Activated CD4-positive, alpha-beta T cell treated with anti-CD3 and anti-CD28 coated beads, Interleukin-2, Interleukin-4, amounts not matched to agents 100 ng/mL and 50 ng/mL, durations not matched to agents 16 hours and 8 hours (primary cell): ENCODE data around the gene SPATA2.
"Not testable (repeated sequence)": the region's sequence is repeated elsewhere in the genome, so short reads cannot be mapped to it uniquely, and the experiment has no call there.

Source experiments
- DNase-seq: peaks from one replicate; pipeline ENCODE4 v3.0.0-alpha.2; 2020; ENCODE audit warnings: low spot score

The SPATA2 gene

GRCh38 chr20:49885558-49886332 is 29.6 kb downstream of the SPATA2 start:
- DNase-seq: no peak

- no peak for DNase-seq
Observed at GRCh38 chr20:49883246-49883802, 32.0 kb downstream of the SPATA2 start.

GRCh38 chr20:49882171-49882970 is 33.0 kb downstream of the SPATA2 start:
- DNase-seq: no peak

- no peak for DNase-seq
Observed at GRCh38 chr20:49880724-49881445, 34.4 kb downstream of the SPATA2 start.

- DNase-seq: no peak
Observed at GRCh38 chr20:49880177-49880576, 35.2 kb downstream of the SPATA2 start.

GRCh38 chr20:49878977-49879376 is 36.4 kb downstream of the SPATA2 start:
- no peak for DNase-seq

GRCh38 chr20:49877386-49877921 is 37.9 kb downstream of the SPATA2 start:
- no peak for DNase-seq

- DNase-seq: no peak
Observed at GRCh38 chr20:49874696-49875095, 40.6 kb downstream of the SPATA2 start.

GRCh38 chr20:49872056-49872455 is 43.3 kb downstream of the SPATA2 start:
- no peak for DNase-seq

- DNase-seq: no peak
Observed at GRCh38 chr20:49871391-49871948, 43.9 kb downstream of the SPATA2 start.

- no peak for DNase-seq
Observed at GRCh38 chr20:49870261-49870660, 45.1 kb downstream of the SPATA2 start.

- no peak for DNase-seq
Observed at GRCh38 chr20:49868964-49869363, 46.4 kb downstream of the SPATA2 start.

- DNase-seq: no peak
Observed at GRCh38 chr20:49868538-49868937, 46.8 kb downstream of the SPATA2 start.

GRCh38 chr20:49867453-49868215 is 47.7 kb downstream of the SPATA2 start:
- no peak for DNase-seq

GRCh38 chr20:49866051-49866450 is 49.3 kb downstream of the SPATA2 start:
- DNase-seq: peak; percentile 49

- DNase-seq: peak; percentile 17
Observed at GRCh38 chr20:49865559-49865958, 49.8 kb downstream of the SPATA2 start.

- no peak for DNase-seq
Observed at GRCh38 chr20:49863666-49864065, 51.7 kb downstream of the SPATA2 start.

GRCh38 chr20:49862607-49863200 is 52.6 kb downstream of the SPATA2 start:
- DNase-seq: no peak

GRCh38 chr20:49861232-49861631 is 54.1 kb downstream of the SPATA2 start:
- not testable (repeated sequence) for DNase-seq

- DNase-seq: no peak
Observed at GRCh38 chr20:49859807-49860206, 55.5 kb downstream of the SPATA2 start.

GRCh38 chr20:49859011-49859410 is 56.3 kb downstream of the SPATA2 start:
- DNase-seq: no peak
